Measurements from ENCODE around the gene ABR.
"Not testable (repeated sequence)": the region's sequence is repeated elsewhere in the genome, so short reads cannot be mapped to it uniquely, and the experiment has no call there.

ABR gene

GRCh38 chr17:1047879-1048470 lies 131.8 kb downstream of the ABR start:
- no peak for DNase-seq (ENCODE audit: low spot score)

- no peak for DNase-seq (ENCODE audit: low spot score)
Measured at GRCh38 chr17:1047177-1047878, 132.5 kb downstream of the ABR start.

- DNase-seq (ENCODE audit: low spot score) = no peak
Measured at GRCh38 chr17:1045456-1045855, 134.3 kb downstream of the ABR start.

- not testable (repeated sequence) for DNase-seq (ENCODE audit: low spot score)
Measured at GRCh38 chr17:1044387-1045009, 135.3 kb downstream of the ABR start.

GRCh38 chr17:1043601-1044251 lies 136.1 kb downstream of the ABR start:
- no peak for DNase-seq (ENCODE audit: low spot score)

- no peak for DNase-seq (ENCODE audit: low spot score)
Measured at GRCh38 chr17:1042486-1042885, 137.3 kb downstream of the ABR start.

- DNase-seq (ENCODE audit: low spot score) = no peak
Measured at GRCh38 chr17:1041746-1042145, 138.0 kb downstream of the ABR start.

- no peak for DNase-seq (ENCODE audit: low spot score)
Measured at GRCh38 chr17:1040216-1040600, 139.6 kb downstream of the ABR start.

GRCh38 chr17:1039511-1040215 lies 140.1 kb downstream of the ABR start:
- DNase-seq (ENCODE audit: low spot score) = no peak

GRCh38 chr17:1039123-1039507 lies 140.7 kb downstream of the ABR start:
- no peak for DNase-seq (ENCODE audit: low spot score)

- no peak for DNase-seq (ENCODE audit: low spot score)
Measured at GRCh38 chr17:1038459-1039122, 141.2 kb downstream of the ABR start.

- no peak for DNase-seq (ENCODE audit: low spot score)
Measured at GRCh38 chr17:1037238-1037879, 142.4 kb downstream of the ABR start.

- DNase-seq (ENCODE audit: low spot score) = no peak
Measured at GRCh38 chr17:1036845-1037237, 142.9 kb downstream of the ABR start.

GRCh38 chr17:1036171-1036844 lies 143.5 kb downstream of the ABR start:
- no peak for DNase-seq (ENCODE audit: low spot score)

- DNase-seq (ENCODE audit: low spot score) = no peak
Measured at GRCh38 chr17:1035546-1036170, 144.1 kb downstream of the ABR start.

- no peak for DNase-seq (ENCODE audit: low spot score)
Measured at GRCh38 chr17:1034652-1035210, 145.1 kb downstream of the ABR start.

- no peak for DNase-seq (ENCODE audit: low spot score)
Measured at GRCh38 chr17:1033503-1033902, 146.3 kb downstream of the ABR start.

- DNase-seq (ENCODE audit: low spot score) = no peak
Measured at GRCh38 chr17:1032391-1032790, 147.4 kb downstream of the ABR start.

GRCh38 chr17:1031711-1032110 lies 148.1 kb downstream of the ABR start:
- DNase-seq (ENCODE audit: low spot score) = no peak
